H1 (cell line): Measurements from ENCODE around the gene DNLZ. TPM values are rescaled to one million over a fixed set of nuclear protein-coding genes. Genes with fewer than 3 reads are reported as not detected.

Experiments used
- CTCF ChIA-PET: fragments of 300-600 bp; sonication (Branson Sonifier 250); formaldehyde crosslinking; loops from one replicate; lab custom pipeline; 2021; ENCODE audit not compliant: partially characterized antibody; lab: Charles Lee
- POLR2A ChIA-PET: fragments of 300-600 bp; sonication (Branson Sonifier 250); formaldehyde crosslinking; loops from one replicate; lab custom pipeline; 2021; ENCODE audit warnings: inconsistent platforms; ENCODE audit not compliant: partially characterized antibody; lab: Charles Lee
- DNase-seq, 2 experiments: peaks; one replicate each; pipeline versions ENCODE4 v3.0.0 to v3.0.0-alpha.2; 2010 to 2022; ENCODE audit warnings: low spot score in 2 of 2, low read depth in 1 of 2, mixed read lengths in 1 of 2
- FAIRE-seq: peaks from 2 replicates; lab custom pipeline; 2011; peaks lifted over from hg19 to GRCh38; lab: Jason Lieb, UNC
- H2AFZ ChIP-seq: 2 replicates; pipeline ENCODE4 v1.8.1; 2012; ENCODE audit warnings: low read length, inconsistent platforms
- H2AK5ac ChIP-seq: 2 replicates; pipeline ENCODE4 v1.6.1; 2013; ENCODE audit warnings: low read depth, low read length
- H2BK120ac ChIP-seq: replicated peaks from 2 replicates; pipeline ENCODE3; 2013; ENCODE audit warnings: low read depth, low read length, inconsistent platforms
- H2BK12ac ChIP-seq: 2 replicates; pipeline ENCODE4 v1.6.1; 2013; ENCODE audit warnings: low read depth, low read length
- H2BK15ac ChIP-seq: 2 replicates; pipeline ENCODE4 v1.6.1; 2013; ENCODE audit warnings: low read length
- H2BK20ac ChIP-seq: 2 replicates; pipeline ENCODE4 v1.6.1; 2013; ENCODE audit warnings: low read length
- H2BK5ac ChIP-seq: 2 replicates; pipeline ENCODE4 v1.6.1; 2013; ENCODE audit warnings: low read depth, low read length
- H3K14ac ChIP-seq: 2 replicates; pipeline ENCODE4 v1.6.1; 2013; ENCODE audit warnings: inconsistent platforms; ENCODE audit not compliant: insufficient read length
- H3K18ac ChIP-seq: 2 replicates; pipeline ENCODE4 v1.6.1; 2013; ENCODE audit warnings: low read length; ENCODE audit errors: extremely low read depth
- H3K23ac ChIP-seq: 2 replicates; pipeline ENCODE4 v1.6.1; 2013; ENCODE audit warnings: inconsistent platforms; ENCODE audit not compliant: insufficient read length
- H3K23me2 ChIP-seq: 2 replicates; pipeline ENCODE4 v1.6.1; 2013; ENCODE audit warnings: low read depth, low read length
- H3K27ac ChIP-seq: 2 replicates; pipeline ENCODE4 v1.6.1; 2011; ENCODE audit warnings: low read depth, low read length, inconsistent platforms
- H3K27me3 ChIP-seq, 4 experiments: replicated peaks in 1 of 4; 1 replicate in 1 of 4; 2 replicates in 3 of 4; pipeline versions ENCODE4 v1.6.1 to v1.8.1; 2011 to 2013; ENCODE audit warnings: low read length in 3 of 4, mild to moderate bottlenecking in 3 of 4, inconsistent platforms in 2 of 4, mixed read lengths in 2 of 4, moderate library complexity in 1 of 4; ENCODE audit not compliant: control insufficient read depth in 3 of 4, insufficient read depth in 3 of 4; ENCODE audit errors: extremely low read depth in 1 of 4
- H3K36me3 ChIP-seq, 4 experiments: 2 replicates each; pipeline versions ENCODE4 v1.6.1 to v1.8.1; 2011 to 2013; ENCODE audit warnings: mild to moderate bottlenecking in 4 of 4, low read length in 3 of 4, moderate library complexity in 2 of 4, control low read depth in 1 of 4, inconsistent platforms in 1 of 4; ENCODE audit not compliant: insufficient read depth in 4 of 4, control insufficient read depth in 2 of 4
- H3K4ac ChIP-seq: replicated peaks from 2 replicates; pipeline ENCODE3; 2013; ENCODE audit warnings: low read length, low read depth, mixed read lengths, inconsistent platforms; ENCODE audit not compliant: insufficient read length
- H3K4me1 ChIP-seq, 4 experiments: replicated peaks in 1 of 4; 1 replicate in 1 of 4; 2 replicates in 3 of 4; pipeline versions ENCODE4 v1.6.1 to v1.8.1; 2011 to 2013; ENCODE audit warnings: low read length in 3 of 4, inconsistent platforms in 2 of 4, mixed read lengths in 1 of 4; ENCODE audit not compliant: insufficient read depth in 4 of 4, control insufficient read depth in 3 of 4
- H3K4me2 ChIP-seq, 2 experiments: 2 replicates each; pipeline versions ENCODE4 v1.6.1 to v1.8.1; 2011 to 2013; ENCODE audit warnings: low read depth in 2 of 2, low read length in 2 of 2, control low read depth in 1 of 2, inconsistent platforms in 1 of 2, mild to moderate bottlenecking in 1 of 2; ENCODE audit not compliant: insufficient read depth in 1 of 2
- H3K4me3 ChIP-seq, 4 experiments: fragments of 200-600, 300-600 bp in 1 of 4; sonication (generic), shearing (Covaris generic), sonication (Bioruptor Twin) in 1 of 4; 2 replicates each; pipeline versions ENCODE4 v1.5.1 to v1.8.1; 2011 to 2016; ENCODE audit warnings: low read length in 4 of 4, low read depth in 3 of 4, control low read depth in 2 of 4, inconsistent platforms in 2 of 4, mild to moderate bottlenecking in 2 of 4, mixed read lengths in 1 of 4, moderate library complexity in 1 of 4; ENCODE audit not compliant: insufficient read depth in 2 of 4; ENCODE audit errors: extremely low read depth in 1 of 4
- H3K56ac ChIP-seq: replicated peaks from 2 replicates; pipeline ENCODE3; 2013; ENCODE audit warnings: low read depth, mild to moderate bottlenecking, mixed read lengths, low read length, inconsistent platforms; ENCODE audit not compliant: insufficient read length
- H3K79me1 ChIP-seq: 2 replicates; pipeline ENCODE4 v1.6.1; 2013; ENCODE audit warnings: low read depth, low read length, control low read depth
- H3K79me2 ChIP-seq, 2 experiments: 2 replicates each; pipeline versions ENCODE4 v1.6.1 to v1.8.1; 2012 to 2013; ENCODE audit warnings: low read length in 2 of 2, mild to moderate bottlenecking in 2 of 2, inconsistent platforms in 1 of 2; ENCODE audit not compliant: insufficient read depth in 2 of 2, control insufficient read depth in 1 of 2
- H3K9ac ChIP-seq, 4 experiments: replicated peaks in 1 of 4; 1 replicate in 1 of 4; 2 replicates in 3 of 4; pipeline versions ENCODE4 v1.6.1 to v1.8.1; 2011 to 2013; ENCODE audit warnings: low read depth in 3 of 4, low read length in 3 of 4, control low read depth in 2 of 4, mild to moderate bottlenecking in 2 of 4, moderate library complexity in 2 of 4, inconsistent platforms in 1 of 4; ENCODE audit errors: extremely low read depth in 1 of 4
- H3K9me3 ChIP-seq, 2 experiments: 2 replicates each; pipeline versions ENCODE4 v1.6.1 to v1.8.1; 2012 to 2013; ENCODE audit warnings: mild to moderate bottlenecking in 2 of 2, moderate library complexity in 2 of 2, control low read depth in 1 of 2, inconsistent platforms in 1 of 2, low read depth in 1 of 2, low read length in 1 of 2, mixed read lengths in 1 of 2; ENCODE audit not compliant: insufficient read depth in 2 of 2
- H4K20me1 ChIP-seq, 2 experiments: replicated peaks in 1 of 2; 2 replicates each; pipeline versions ENCODE3 to v1.8.1; 2011 to 2013; ENCODE audit warnings: inconsistent platforms in 2 of 2, low read length in 2 of 2, mild to moderate bottlenecking in 1 of 2; ENCODE audit not compliant: insufficient read depth in 2 of 2, control insufficient read depth in 1 of 2
- H4K5ac ChIP-seq: 2 replicates; pipeline ENCODE4 v1.6.1; 2013; ENCODE audit warnings: low read length, low read depth, mixed read lengths, inconsistent platforms; ENCODE audit not compliant: insufficient read length
- H4K8ac ChIP-seq: 2 replicates; pipeline ENCODE4 v1.8.0; 2013; ENCODE audit warnings: mild to moderate bottlenecking, moderate library complexity, low read length, inconsistent platforms; ENCODE audit not compliant: insufficient read depth; ENCODE audit errors: extremely low read depth
- H4K91ac ChIP-seq: replicated peaks from 2 replicates; pipeline ENCODE3; 2013; ENCODE audit warnings: low read length, mixed read lengths, inconsistent platforms; ENCODE audit not compliant: insufficient read length
- EGR1 ChIP-seq: IDR thresholded peaks from 2 replicates; pipeline ENCODE4 v1.6.1; 2011; ENCODE audit warnings: low read depth, low read length, borderline replicate concordance
- SUZ12 ChIP-seq: fragments of 200-600 bp; sonication (generic); IDR thresholded peaks from 2 replicates; pipeline ENCODE4 v1.6.1; 2012; ENCODE audit warnings: mild to moderate bottlenecking, inconsistent platforms, low read length, moderate library complexity, mixed read lengths
- WGBS, 2 experiments: shearing (Covaris generic) in 1 of 2; methylation state at CpG; one replicate each; pipeline versions ENCODE4 v1.1.6 to v1.1.7; 2013 to 2015; ENCODE audit warnings: low lambda C conversion rate in 2 of 2, mixed read lengths in 2 of 2, inconsistent platforms in 1 of 2, low coverage in 1 of 2, missing lambda C conversion rate in 1 of 2; ENCODE audit not compliant: insufficient replicate concordance in 2 of 2, insufficient coverage in 1 of 2, insufficient read length in 1 of 2; ENCODE audit errors: extremely low coverage in 1 of 2, missing lambda C conversion rate in 1 of 2; 5-methylcytosine and 5-hydroxymethylcytosine counted together
- polyA plus RNA-seq, 7 experiments: library from polyadenylated mRNA; depleted of rRNA in 3 of 7; stranded (reverse) in 5 of 7; unstranded in 2 of 7; fragments of >200 nt in 5 of 7; fragments of 200-250 nt in 2 of 7; gene quantifications; 1 replicate in 5 of 7; 2 replicates in 1 of 7; 4 replicates in 1 of 7; pipeline versions ENCODE4 v1.2.1 to v1.2.3, GENCODE V29; 2011 to 2013; ENCODE audit warnings: missing spikeins in 2 of 7, mixed read lengths in 2 of 7
- total RNA-seq: library from RNA; stranded (reverse); fragmentation: NEBNext Ultra II Directional; extraction: Animal tissue kit (Norgen Biotek cat#: 25700); gene quantifications from 2 replicates; pipeline ENCODE4 v1.2.1, GENCODE V29; 2021

The DNLZ gene
- total and polyA plus RNA-seq, 2 of the 8 experiments (the other 6 are each of a cell fraction or from before 2014, with no cell fraction given), result 11.6 to 17.9 TPM

GRCh38 chr9:136335296-136336155 lies 28.0 kb downstream of the DNLZ start:
- no peak overlapping the region for H4K5ac ChIP-seq
- H4K20me1 ChIP-seq, result peaks cover 0 to 5% of the 10 kb centered on the region in 2 experiments
- no peak overlapping the region for H2AK5ac ChIP-seq
- no peak overlapping the region for H3K18ac ChIP-seq
- no peak overlapping the region for H2BK12ac ChIP-seq
- H3K4me3 ChIP-seq, result no peak overlapping the region
- no peak overlapping the region for H3K27ac ChIP-seq
- H3K79me1 ChIP-seq, result 0 out of 2 replicates have a peak, but pooled peaks cover 2% of the 10 kb centered on the region
- H4K8ac ChIP-seq, result peak overlapping the region; percentile 51; the same call in 1 of the 2 replicates
- H3K36me3 ChIP-seq, result peaks cover 0 to 4% (median 0%) of the 10 kb centered on the region in 4 experiments; a peak in 2 of 8 replicates
- DNase-seq (no peak), FAIRE-seq (no peak)
- ChIA-PET CTCF (interaction anchor here (0.6 to 3.7 kb wide), 10 partner anchors 12 to 152 kb away, joined by 3 to 20 read pairs (median 4); partner anchors contain the start of gene DNLZ), POLR2A (interaction anchor here (0.5 to 1.4 kb wide), 2 partner anchors 9 to 1242 kb away, joined by 3 to 4 read pairs; no protein-coding TSS in a partner anchor)
- no peak overlapping the region for H2BK20ac ChIP-seq
- H2BK5ac ChIP-seq, result no peak overlapping the region
- H3K4ac ChIP-seq, result no peak overlapping the region
- no peak overlapping the region for H2AFZ ChIP-seq
- no peak overlapping the region for H3K56ac ChIP-seq
- no peak overlapping the region for H3K9ac ChIP-seq
- no peak overlapping the region for H3K4me2 ChIP-seq
- no peak overlapping the region for H2BK15ac ChIP-seq
- H3K27me3 ChIP-seq, result no peaks in the 10 kb centered on the region
- H4K91ac ChIP-seq, result no peak overlapping the region
- no peaks in the 10 kb centered on the region for H3K23me2 ChIP-seq
- no peaks in the 10 kb centered on the region for H3K79me2 ChIP-seq
- H3K9me3 ChIP-seq, result no peaks in the 10 kb centered on the region
- H3K14ac ChIP-seq, result no peak overlapping the region
- TF ChIP-seq EGR1 (no peak), SUZ12 (no peak)
- WGBS, 2 experiments, result 85% methylated on average over 23 of the region's 26 CpGs; no CpG with 5 or more reads in 1 of the 2 experiments
- H2BK120ac ChIP-seq, result no peak overlapping the region
- H3K4me1 ChIP-seq, result 0 out of 7 replicates have a peak, but pooled peaks cover 0 to 6% (median 0%) of the 10 kb centered on the region in 4 experiments
- no peak overlapping the region for H3K23ac ChIP-seq
